B cell (primary cell): Measurements from ENCODE around the gene MAGED4.

Experiments
- CTCF ChIP-seq: fragments of 200-600 bp; IDR thresholded peaks from one replicate; pipeline ENCODE4 v1.8.0; 2022; ENCODE audit warnings: antibody characterized with exemption, mild to moderate bottlenecking
- EZH2 ChIP-seq: IDR thresholded peaks from 2 replicates; pipeline ENCODE4 v1.6.1; 2012; ENCODE audit warnings: borderline replicate concordance, low read depth, mild to moderate bottlenecking, moderate library complexity, low read length; ENCODE audit not compliant: insufficient read depth, poor library complexity, severe bottlenecking

GRCh38 chrX:52220936-52221335, 36.2 kb downstream of the MAGED4 start:
- TF ChIP-seq CTCF: no peak
- no peak for TF ChIP-seq EZH2
